NCI-H2196 (cell line): ENCODE results near the gene ANKDD1A.

Source experiments
- DNase-seq: peaks from one replicate; lab custom pipeline; 2025; ENCODE audit not compliant: unreplicated experiment; lab: John Stamatoyannopoulos, UW

ANKDD1A gene

DNA sequence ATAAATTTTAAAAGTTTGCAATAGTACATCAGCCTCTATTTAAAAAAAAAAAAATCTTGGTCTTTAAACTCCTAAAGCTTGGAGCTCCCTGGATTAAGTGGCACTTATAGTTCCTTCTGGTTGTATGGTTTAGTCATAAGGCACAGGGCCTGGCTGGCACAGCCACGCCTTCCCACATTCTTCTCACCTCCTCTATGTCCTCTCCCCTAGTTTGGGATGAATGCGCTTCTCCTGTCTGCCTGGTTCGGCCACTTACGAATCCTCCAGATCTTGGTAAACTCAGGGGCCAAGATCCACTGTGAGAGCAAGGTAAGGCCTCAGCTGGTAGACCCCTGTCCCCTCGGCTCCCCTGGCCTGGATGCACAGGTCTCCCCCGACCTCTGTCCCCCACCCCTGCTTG lies 10.0 kb downstream of the ANKDD1A start:
- DNase-seq = no peak

DNA sequence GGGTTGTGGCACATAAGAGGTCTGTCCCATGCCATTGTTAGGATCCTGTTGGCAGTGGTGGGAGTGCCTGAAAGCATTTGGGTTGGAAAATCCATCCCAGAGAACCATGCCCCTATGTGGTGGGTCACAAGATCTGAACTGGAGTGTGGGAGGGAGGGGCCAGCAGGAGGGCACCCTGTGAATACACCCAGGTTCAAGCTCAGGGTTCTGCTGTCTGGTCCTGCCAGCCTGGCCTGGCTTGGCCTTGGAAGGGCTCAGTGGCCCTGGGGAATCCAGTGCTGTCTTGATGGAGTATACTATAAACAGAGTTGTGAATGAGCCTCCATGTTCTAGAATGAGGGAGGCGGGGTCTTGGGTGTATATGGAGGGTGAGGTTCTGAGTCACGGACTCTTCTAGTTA lies 11.8 kb downstream of the ANKDD1A start:
- no peak for DNase-seq

DNA sequence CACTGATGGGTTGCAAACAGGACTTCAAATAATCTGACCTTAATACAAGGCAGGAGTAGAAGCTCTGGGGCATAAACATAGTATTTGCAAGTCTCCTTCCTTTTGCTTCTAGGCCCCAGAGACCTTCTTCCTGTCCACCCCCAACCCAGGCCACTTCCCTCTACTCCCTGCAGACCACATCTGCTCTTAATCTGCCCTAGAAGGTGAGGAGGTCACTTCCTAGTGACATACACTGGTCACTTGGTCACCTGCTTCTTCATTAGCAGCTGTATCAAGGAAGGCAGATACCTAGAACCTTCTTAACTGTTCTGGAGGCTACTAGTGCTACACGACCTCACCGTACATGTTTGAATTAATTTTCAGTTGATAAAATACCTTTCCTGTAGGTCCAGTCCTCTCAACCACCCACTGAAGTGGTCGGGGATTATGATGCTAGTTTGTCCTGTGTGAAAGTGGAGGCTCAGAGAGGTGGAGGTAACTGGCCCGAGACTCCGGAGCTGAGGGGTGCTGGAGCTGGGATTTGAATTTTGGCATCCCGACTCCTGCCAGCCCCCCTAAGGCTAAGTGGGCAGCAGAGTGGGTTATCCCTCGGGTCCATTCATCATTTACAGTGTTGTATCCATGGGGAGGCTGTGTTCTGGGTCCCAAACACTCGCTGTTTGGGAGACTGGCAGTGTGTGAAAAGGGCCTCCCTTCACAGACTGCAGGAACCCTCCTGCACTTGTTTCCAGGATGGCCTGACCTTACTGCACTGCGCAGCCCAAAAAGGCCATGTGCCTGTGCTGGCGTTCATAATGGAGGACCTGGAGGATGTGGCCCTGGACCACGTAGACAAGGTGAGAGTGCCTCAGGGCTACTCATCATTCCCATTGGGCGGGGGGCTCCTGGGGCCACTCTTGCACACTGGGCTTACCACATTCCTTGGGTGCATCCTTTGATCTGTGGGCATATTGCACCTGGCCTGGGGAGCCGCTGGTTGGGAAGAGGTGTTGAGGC lies 13.9 kb downstream of the ANKDD1A start:
- no peak for DNase-seq

DNA sequence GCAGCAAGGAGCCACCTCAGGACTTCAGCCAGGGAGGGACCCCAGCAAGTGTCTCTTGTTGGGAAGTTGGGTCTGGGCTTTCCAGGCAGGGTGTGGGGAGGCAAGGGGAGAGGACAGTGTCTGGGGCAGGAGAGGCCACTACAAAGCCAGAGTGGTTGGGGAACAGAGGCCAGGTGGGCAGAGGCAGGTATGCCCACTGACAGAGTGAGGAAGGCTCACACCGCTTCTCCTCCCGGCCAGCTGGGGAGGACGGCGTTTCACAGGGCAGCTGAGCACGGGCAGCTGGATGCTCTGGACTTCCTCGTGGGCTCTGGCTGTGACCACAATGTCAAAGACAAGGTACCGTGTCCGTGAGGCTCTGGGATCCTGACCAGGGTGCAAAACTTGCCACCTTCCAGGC lies 15.0 kb downstream of the ANKDD1A start:
- DNase-seq = no peak

DNA sequence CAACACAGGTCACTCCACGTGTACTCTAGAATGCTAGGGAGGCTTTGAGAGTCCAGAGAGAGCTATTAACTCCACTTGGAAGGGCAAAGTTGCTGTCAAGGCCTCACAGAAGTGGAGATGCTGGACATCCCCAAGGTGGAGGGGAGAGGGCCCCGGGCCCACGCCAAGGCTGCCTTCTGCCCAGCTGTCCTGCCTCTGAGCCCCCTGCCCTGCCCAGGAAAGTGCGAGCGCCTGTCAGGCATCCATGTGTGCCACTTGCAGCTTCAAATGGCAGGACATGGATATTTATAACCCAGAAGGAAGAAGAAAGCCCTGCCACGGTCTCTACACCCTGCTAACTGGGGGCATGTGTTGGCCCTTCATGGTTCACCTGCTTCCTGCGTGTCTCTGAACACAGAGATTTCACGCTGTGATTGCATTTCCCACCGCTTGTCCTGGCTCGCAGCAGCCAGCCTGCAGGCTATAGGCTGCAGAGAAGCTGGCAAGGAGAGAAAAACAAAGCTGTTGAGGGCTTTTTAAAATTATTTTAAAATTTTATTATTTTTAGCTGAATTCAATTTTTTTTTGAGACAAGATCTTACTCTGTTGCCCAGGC lies 17.0 kb downstream of the ANKDD1A start:
- no peak for DNase-seq

DNA sequence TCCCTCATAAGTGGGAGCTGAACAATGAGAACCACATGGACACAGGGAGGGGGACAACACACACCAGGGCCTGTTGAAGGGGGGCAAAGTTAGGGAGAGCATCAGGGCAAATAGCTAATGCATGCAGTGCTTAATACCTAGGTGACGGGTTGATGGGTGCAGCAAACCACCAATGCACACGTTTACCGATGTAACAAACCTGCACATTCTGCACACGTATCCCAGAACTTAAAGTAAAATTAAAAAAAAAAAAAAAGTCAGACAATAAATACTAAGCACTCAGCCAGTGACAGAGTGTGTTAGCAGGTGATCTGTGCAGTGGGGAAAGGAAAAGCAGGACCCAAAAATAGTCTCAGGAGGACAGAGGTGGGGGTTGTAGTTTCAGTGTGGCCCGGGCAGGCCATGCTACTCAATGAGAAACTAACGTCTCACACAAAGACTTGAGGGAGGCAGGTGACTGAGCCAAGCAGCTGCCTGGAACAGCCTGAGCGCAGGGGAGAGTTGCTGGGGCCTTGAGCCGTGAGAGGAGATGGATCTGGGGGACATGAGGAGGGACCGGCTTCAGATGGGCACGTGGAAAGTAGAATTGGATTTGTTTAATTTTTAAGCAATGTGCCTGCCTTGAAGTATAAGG lies 18.4 kb downstream of the ANKDD1A start:
- no peak for DNase-seq

DNA sequence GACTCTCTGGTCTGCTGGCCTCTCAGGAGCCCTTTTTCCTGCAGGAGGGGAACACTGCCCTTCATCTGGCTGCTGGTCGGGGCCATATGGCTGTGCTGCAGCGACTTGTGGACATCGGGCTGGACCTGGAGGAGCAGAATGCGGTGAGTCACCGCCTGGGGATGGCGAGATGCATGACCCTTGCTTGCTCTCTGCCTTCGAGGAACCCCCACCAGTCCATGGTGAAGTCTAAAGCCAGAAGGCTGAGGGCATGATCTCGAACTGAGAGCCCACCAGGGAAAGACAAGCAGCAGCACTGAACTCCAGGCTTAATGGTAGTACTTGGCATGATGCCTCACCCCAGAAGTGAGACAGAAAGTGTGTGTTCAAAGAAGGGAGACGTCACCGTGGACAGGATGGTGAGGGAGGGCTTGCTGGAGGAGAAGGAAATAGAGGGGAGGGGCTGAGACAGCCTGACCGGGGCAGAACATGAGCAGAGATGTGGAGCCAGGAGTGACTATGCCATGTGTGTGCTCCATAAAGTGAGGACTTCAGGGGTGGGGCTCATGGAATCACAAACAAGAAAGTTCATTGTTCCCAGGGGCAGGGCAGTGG lies 19.2 kb downstream of the ANKDD1A start:
- DNase-seq = no peak

DNA sequence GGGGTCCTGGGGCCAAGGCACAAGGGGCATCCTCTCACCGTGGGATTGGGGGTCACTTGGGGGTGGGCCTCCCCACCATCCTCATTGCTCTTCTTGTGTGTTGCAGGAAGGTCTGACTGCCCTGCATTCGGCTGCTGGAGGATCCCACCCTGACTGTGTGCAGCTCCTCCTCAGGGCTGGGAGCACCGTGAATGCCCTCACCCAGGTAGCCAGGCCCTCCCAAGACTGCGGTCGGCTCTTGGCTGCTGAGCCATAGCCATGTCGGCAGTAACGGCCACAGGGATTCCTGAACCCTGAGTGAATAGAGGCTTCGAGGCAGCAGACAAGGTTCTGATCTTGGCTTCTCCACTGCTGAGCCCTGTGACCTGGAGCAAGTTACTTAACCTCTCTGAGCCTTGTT lies 19.7 kb downstream of the ANKDD1A start:
- DNase-seq = no peak

DNA sequence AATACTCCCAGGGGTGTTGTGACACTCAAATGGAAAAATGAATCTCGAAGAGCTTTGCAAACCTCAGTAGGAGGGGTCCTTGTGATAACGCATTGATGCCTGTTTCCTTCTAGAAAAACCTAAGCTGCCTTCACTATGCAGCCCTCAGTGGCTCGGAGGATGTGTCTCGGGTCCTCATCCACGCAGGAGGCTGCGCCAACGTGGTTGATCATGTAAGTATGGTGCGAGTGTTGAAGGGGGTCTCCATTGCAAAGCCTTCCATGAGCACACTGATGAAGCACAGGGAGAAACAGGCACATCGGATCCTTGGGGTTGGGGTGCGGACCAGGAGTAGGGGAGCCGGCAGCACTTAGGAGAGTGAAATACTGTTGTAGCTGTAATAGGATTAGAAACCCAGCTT lies 22.3 kb downstream of the ANKDD1A start:
- no peak for DNase-seq

DNA sequence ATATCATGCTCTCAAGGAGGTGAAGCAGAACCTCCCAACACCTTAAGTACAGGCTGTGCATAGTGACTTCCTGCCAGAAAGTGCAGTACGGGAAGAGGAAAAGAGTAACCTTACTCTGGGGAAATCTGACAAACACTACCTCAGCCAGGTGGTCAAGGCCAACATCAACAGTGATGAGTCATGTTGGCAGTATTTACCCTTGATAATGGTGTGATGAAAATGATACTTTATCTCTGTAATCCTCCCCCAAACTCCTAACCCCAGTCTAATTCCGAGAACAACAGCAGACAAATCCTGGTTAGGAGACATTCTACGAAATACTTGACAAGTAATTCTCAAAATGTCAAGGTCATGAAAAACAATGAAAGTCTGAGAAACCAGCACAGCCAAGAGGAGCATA lies 26.5 kb downstream of the ANKDD1A start:
- DNase-seq = peak; percentile 15

DNA sequence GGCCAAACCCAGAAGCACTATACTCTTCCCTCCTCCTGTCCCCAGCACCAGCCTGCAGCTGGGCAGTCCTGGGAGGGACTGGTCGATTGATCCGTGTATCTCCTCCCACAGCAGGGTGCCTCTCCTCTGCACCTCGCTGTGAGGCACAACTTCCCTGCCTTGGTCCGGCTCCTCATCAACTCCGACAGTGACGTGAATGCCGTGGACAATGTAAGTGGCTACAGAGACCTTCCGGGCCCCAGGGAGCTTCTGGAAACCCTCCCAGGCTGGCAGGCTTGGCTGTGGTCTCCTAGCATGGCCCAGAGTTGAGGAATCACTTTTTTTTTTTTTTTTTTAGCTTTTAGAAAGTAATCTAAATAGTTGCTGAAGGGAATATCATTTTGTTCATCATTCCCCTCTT lies 30.7 kb downstream of the ANKDD1A start:
- DNase-seq = no peak

DNA sequence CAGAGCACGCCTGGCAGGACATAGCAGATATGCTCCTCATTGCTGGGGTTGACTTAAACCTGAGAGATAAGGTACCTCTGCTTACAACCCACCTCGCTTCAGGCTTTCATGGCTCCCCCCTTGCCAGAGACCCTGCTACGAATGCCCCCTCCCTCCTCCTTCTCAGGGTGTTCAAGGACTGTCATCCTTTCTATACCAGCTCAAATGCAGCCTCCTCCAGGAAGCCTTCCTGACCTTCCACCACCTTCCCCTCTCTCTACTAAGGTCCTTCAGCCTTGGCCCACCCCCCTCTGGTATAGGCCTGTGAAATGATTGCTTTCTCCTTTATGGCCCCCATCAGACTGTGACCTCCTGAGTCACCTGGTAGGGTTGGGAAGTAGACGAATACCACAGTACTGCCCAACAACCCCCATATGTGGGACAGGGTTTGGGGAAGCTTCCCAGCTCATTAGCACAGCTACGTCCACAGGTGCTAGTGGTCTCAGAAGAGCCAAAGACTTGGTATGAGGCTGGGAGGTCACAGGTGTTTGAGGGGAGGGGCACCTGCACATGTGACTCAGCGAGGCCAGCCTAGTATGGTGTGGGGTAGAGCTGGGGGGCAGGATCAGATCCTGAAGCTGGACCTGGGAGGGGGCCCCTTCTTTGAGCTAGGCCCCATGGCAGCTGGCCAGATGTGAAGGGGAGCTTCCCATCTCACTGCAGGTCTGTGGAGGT lies 32.0 kb downstream of the ANKDD1A start:
- DNase-seq = no peak

DNA sequence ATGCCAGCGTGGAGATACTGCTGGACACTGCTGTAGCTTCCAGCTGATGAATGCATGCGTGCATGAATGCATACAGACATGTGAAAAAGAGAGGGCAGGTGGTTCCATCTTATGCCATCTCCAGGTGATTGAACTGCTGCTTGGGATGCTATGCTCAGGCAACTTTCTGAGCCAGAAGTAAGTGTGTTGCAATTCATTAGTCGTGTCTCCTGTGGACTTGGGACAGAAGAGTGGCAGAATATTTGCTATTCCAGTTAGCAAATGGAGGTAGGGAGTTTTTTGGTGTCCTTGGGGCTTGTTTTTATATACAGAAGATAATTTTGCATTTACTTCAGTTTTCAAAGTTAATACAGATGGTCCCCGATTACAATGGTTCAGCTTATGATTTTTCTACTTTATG lies 33.3 kb downstream of the ANKDD1A start:
- DNase-seq = no peak

DNA sequence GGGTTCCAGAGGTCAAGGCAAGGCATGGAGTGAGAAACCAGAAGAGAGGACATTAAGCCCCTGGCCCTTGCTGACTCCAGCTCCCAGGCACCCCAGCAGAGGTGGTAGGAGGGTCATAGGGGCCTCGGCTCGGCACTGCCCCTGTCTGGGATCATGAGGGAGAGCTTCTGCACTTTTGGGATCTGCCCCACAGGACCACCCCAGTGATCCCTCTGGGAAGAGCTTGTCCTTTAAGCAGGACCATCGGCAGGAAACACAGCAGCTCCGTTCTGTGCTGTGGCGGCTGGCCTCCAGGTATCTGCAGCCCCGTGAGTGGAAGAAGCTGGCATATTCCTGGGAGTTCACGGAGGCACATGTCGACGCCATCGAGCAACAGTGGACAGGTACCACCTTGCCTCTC lies 35.5 kb downstream of the ANKDD1A start:
- DNase-seq = no peak

DNA sequence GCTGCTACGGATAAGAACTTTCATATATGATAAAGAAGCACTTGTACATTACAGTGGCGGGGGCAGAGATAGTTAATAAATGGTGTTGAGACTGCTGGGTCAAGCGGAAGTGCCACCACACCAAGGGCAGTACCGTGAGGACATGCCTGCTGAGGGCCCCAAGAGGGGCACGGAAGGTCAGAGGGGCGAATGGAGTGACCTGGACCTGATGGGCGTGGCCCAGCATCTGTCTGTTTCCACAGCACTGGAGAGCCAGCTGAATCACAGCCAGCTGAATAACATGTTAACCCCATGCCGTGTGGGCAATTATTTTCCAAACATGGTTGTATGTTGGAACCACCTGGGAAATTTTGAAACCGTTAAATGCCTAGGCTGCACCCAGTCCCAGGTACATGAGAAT lies 37.2 kb downstream of the ANKDD1A start:
- DNase-seq = no peak

DNA sequence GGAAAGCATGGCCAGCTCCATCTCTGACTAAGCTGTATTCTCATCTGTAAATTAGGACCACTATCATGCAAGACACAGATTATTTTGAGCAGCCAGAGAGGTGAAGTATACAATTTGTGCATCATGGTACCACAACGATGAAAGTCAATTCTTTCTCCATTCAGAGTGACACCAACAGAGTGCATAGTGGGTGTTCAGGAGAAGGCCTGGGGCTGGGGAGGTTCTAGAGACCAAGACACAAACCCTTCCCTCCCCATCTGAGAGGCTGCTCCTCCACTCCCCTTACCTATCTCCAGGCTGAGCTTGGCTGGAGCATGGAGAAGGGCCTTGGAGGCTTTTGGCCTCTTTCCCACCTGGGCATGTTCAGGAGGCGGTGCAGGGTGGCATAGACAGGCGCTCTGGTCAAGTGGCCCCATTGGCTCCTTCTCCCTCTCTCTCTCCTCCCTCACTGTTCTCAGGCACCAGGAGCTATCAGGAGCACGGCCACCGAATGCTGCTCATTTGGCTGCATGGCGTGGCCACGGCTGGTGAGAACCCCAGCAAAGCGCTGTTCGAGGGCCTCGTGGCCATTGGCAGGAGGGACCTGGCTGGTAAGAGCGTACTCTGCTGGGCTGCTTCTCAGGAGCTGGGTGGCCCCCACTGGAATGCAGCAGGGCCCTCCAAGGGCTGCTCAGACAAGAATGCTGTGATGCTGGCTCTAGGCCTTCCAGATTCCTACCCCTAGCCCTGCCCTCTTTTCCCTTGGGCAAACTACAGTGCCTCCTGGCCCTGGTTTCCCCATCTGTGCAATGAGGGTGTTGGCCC lies 37.9 kb downstream of the ANKDD1A start:
- no peak for DNase-seq

DNA sequence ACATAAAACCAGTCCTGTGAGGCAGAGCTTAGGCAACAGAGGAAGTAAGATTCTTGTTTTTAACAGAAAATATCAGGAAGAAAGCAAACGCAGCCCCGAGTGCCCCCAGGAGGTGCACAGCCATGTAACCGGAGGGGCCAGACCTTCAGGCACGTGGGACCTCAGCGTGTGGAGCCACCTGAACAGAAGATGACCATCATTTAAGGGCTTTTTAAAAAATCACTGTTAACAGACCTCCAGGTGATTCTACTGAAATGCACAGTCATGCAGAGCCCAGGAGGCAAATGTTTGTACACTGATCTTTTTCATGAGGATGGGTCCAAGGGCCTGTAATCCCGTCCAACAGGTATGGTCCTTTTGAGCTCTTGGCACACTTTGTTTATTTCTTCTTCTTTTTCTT lies 39.2 kb downstream of the ANKDD1A start:
- DNase-seq = no peak

DNA sequence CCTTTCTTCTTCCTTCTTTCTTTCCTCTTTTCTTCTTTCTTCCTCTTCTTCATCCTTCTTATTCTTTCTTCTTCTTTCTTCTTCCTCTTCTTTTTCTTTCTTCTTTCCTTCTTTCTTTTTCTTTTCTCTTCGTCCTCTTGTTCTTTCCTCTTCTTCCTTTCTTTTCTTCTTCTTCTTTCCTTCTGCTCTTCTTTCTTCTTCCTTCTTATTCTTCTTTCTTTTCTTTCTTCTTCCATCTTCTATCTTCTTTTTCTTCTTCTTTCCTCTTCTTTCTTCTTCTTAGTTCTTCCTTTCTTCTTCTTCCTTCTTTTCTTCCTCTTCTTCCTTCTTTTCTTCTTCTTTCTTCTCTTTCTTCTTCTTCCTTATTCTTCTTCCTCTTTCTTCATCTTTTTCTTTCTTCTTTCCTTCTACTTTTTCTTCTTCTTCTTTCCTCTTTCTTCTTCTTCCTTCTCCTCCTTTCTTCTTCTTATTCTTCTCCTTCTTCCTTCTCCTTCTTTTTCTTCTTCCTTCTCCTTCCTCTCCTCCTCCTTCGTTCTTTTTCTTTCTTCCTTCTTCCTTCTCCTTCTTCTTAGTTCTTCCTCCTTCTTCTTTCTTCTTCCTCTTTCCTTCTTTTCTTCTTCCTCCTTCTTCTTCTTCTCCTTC lies 40.2 kb downstream of the ANKDD1A start:
- DNase-seq = no peak

DNA sequence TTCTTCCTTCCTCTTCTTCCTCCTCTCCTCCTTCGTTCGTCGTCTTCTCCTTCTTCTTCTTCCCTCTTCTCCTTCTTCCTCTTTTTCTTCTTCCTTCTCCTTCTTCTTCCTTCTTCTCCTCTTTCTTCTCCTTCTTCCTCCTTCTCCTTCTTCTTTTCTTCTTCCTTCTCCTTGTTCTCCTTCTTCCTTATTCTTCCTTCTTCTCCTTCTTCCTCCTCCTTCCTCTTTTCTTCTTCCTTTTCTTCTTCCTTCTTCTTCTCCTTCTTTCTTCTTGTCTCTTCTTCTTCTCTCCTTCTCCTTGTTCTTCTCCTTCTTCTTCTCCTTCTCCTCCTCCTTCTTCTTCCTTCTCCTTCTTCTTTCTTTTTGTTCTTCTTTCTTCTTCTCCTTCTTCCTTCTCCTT lies 42.7 kb downstream of the ANKDD1A start:
- DNase-seq = no peak

DNA sequence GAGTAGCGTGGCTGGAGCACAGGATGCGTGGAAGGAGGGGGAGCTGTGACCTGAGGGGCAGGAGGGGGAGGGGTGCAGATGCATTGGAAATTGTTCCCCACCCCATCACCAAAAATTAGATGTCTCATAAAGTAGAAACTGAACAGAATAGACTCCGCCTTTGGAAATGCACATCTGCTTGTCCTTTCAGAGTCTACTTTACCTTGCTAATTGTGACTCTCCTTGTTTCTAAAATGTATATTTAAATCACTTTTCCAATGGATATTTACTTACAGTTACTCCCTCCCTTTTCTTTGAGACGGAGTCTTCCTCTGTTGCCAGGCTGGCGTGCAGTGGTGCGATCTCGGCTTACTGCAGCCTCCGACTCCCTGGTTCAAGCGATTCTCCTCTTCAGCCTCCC lies 47.4 kb downstream of the ANKDD1A start:
- no peak for DNase-seq
